HG03342 (cell line): Measurements from ENCODE around the gene ASPM.
"Not testable (repeated sequence)": the region's sequence is repeated elsewhere in the genome, so short reads cannot be mapped to it uniquely, and the experiment has no call there.

ENCODE experiments used
- ATAC-seq: cut with Tn5 transposase; IDR thresholded peaks from one replicate; pipeline ENCODE4 v1.9.1; 2021; ENCODE audit warnings: mild to moderate bottlenecking, moderate library complexity; ENCODE audit not compliant: unreplicated experiment

Gene ASPM

DNA sequence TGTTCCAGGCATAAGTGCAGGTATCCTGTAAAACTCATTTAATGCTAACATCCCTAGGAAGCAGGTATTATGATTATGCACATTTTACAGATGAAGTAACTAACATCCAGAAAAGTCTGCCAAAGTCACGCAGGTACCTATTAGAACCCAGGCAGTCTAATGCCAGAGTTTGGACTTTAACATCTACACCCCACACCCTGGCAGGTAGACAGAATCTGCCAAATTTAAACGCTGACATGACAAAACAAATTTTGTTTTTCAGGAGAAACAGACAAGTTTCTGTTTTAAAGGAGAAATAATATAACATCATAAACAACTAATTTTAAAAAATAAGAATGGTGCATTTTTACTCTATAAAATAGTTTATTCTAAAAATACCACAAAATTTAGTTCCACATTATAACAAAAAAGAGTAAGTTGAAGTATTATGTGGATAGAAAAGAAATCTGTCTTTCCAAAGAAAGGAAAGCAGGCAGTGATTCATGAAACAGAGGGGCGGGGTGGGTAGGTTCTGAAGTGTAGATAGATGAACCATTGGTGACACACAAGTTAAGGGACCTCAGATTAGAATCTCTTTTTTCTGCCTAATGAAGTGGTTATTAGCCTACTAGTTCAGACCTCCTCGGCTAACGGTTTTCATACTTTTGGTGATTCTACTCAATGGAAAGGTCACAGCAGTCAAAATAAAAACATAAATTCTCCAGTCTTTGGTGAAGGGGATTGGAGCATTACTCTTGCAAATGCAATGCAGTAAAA, 1.7 kb downstream of the ASPM start:
- ATAC-seq = no peak

DNA sequence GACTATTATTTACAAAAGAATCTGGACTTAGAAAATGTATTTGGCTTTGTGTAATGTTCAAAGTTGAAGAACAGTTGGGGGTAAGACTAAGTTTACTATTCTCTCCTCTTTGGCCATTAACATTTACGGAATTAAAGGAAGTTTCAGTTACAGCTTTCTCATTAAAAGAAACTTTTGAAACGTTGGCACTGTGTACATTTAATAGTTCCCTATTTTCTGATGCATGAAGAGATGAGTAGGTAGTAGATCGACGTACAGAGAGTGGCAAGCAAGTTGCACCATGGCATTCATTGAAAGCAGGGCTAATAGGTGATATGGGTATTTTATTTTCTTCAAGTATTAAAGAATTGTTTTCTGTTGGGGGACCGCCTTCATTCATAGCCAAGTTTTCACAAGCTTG, 3.2 kb downstream of the ASPM start:
- ATAC-seq = no peak

DNA sequence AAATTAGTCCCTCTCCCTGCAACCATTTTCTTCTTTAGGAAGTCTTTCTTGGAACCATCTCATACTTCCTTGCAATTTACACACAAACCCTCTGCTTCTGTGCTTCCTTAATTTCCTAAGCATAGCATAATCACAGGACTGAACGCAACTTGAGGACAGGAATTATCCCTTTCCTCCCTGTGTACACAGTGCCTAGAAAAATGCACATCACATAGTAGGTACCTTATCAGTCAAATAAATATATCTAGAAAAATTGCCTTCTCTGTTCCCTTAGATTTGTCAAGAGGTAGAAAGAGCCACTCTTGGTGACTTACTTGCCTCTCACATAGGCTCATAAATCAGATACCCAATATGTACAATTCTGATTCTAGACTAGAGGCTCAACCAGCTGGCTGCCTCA, 4.9 kb downstream of the ASPM start:
- ATAC-seq = no peak

DNA sequence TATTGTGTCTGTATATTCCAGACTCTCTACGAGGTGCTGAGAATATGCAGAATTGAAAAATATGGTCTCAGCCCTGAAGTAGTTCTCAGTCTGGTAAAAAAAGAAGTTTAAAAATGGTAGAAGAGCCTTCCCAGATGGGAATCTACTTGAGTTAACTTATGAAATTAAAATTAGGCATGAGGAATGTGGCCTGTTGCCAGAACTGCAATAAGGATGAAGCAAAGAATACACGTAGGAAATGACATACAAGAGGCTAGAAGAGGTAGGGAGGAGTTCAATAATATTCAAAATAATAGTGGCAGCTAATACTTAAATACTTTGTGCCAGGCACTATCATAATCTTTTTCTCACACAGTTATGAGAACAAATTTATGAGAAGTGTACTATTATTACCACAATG, 6.3 kb downstream of the ASPM start:
- no peak for ATAC-seq

DNA sequence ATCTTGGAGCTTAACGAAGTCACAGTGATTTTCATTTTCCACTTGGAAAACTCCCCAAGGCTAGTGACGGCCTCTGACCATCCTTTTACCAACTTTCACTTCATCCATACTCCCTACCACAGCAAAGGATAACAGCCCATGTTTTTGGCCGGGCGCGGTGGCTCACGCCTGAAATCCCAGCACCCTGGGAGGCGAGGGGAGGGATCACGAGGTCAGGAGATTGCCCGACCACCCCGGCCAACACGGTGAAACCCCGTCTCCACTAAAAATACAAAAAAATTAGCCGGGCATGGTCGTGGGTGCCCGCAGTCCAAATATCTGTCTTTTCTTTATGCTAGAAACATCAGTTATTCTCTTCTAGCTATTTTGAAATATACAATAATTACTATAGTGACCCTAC, 7.3 kb downstream of the ASPM start:
- no peak for ATAC-seq

DNA sequence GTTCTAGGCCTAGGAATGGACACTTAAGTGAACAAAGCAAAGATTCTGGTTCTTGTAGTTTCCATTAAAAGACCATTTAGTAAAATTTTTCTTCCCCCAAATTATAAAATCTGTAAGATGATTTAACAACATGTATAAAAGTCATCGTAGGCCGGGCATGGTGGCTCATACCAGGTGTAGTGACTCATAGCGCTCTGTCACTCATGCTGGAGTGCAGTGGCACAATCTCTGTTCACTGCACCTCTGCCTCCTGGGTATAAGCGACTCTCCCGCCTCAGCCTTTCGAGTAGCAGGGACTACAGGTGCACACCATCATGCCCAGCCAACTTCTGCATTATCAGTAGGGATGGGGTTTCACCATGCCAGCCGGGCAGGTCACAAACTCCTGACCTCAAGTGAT, 9.1 kb downstream of the ASPM start:
- ATAC-seq = no peak

DNA sequence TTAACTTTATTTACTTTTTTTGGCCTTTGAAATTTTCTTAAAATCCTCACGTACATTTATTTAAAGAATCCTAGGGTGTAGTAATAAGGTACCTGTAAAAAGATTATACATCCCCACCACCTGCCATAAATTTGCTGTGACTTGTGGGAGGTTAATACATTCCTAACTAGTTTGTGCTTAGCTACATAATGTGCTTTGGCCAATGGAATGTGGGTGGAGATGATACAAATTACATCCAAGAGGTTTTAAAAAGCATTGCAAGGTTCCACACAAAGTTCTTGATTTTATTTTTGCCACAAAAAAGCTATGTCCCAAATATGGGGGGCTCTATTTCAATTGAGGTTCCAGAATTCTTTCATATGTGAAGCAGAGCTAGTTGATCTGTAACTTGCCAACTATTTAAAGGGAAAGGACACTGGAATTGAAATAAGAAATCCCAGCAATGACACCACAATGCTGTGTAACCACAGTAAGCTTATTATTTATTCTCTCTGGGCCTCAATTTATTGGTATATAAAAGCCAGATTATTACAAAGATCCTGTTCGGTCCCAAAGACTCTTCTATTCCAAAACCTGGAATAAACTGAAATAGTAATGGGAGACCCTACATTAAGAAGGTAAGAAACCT, 15.7 kb downstream of the ASPM start:
- ATAC-seq = no peak

DNA sequence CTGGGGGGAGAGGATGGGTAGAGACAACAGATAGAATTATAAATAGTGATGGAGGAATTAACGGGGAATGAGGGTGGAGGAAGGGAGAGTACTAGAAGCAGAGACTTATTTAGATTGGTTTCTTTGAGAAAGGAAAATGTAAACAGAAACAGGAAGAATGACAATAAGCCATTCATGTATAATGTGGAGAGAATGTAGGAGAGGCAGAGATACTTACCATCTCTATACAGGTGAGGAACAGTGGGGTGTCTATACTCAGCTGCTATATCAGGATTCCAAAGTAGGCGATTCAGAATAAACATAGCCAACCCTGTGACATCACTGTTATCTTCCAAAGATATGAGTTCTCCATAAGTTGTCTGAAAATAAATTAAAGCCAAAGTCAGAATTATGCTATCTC, 16.8 kb downstream of the ASPM start:
- no peak for ATAC-seq

DNA sequence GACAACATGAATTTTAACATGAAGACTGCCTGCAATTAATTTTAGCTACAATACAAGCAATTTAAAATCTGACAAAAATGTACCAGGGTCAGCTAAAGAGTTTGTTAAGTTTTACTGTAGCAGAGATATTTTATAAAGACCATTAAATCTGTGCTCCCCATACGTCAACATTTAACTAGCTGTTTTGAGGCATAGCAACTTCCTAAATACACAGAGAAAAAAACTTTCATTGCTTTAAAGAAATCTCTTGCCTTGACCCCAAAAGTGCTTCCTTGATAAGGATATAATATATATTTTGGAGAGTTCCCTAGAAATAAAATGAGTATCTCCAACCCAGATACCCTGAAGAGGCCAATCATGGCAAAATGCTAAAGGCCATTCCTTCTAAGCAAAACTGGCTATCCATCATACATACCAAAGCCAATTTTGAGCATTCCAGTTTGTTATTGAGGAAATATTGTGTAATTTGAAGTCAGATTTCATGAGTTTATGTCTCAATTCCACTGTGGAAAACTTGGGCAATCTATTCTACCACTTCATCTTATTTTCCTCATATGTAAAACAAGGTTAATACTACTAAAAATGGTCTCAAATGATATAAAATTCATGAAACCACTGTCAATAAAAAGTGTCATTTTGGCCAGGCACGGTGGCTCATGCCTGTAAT, 19.1 kb downstream of the ASPM start:
- ATAC-seq = no peak

DNA sequence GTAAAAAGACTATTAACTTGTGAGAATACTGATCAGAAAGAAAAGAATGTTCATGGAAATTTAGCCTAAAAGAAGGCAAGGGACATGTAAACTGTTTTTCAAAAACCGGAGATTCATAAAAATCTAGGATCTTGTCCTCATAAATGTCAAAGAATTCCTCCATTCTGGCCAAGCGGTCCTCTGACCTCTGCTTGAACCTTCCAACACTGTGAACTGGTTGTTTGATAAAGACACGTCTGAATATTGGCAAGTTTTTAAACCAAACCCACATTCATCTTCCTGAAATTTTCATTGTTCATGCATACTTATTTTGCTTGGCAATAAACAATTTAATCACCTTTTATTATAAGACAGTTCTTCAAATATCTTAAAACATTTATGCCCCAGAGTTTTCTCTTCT, 19.8 kb downstream of the ASPM start:
- ATAC-seq = no peak

DNA sequence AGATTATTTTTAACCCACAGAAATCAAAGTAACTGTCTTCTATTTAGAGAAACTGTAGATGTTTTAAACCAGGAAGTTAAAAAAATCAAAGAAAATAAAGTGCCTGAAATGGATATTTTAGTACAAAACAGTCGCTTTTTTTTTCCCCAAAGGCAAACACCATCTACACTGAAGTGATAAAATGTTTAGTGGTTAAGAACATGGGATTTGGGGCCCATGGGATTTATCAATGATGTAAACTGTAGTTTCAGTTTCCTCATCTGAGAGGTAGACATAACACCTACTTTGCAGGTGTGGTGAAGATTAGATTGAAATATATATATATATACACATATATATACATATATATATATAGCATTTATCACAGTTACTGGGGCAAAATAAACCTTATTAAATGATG, 22.1 kb downstream of the ASPM start:
- ATAC-seq = no peak

DNA sequence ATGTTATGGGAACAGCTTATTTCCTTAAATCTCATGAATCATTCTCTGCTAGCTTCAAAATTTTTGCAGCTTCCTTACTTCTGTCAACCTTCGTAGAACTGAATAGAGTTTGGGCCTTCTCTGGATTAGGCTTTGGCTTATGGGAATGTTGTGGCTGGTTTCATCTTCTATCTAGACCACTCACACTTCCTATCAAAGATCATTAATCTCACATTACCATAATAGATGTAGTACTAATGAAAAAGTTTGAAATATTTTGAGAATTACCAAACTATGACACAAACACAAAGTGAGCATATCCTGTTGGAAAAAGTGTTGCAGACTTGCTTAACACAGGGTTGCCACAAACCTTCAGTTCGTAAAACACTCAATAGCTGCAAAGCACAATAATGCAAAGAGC, 30.3 kb downstream of the ASPM start:
- no peak for ATAC-seq

DNA sequence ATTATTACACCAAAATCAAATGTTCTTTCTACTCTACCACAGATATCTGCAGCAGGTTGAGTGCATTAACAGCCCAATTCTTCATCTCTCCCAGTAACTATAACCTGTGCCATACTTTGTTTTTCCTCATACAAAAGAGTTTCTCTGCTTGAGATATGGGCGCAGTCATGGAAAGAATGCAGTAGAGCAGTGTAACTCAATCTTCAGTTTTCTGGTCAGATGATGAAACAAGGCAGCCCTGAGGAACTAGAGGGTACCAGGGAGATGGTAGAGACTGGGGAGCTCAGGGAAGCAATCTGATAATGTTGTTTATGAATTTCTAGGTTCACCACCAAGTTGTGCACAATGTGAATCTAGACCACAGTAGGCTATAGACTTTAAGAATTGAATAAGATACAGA, 39.6 kb downstream of the ASPM start:
- ATAC-seq = no peak

DNA sequence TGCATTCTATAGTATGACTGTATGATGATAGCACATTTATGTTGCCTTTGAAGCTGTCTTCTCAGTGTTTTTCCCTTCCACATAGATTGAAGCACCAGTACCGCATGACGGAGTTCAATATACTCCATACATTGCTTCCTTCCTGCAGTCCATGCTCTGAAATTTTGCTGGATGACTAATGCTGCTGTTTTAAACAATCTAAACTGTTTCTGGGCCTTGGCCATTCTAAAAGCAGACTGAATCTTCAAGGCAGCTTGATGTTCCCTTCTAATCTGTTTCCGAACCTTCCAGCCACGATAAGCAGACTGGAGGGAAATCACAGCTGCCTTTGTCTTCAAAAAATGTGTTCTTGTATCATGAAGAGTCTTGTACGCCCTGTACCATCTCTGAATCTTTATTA, 43.2 kb downstream of the ASPM start:
- ATAC-seq = no peak

DNA sequence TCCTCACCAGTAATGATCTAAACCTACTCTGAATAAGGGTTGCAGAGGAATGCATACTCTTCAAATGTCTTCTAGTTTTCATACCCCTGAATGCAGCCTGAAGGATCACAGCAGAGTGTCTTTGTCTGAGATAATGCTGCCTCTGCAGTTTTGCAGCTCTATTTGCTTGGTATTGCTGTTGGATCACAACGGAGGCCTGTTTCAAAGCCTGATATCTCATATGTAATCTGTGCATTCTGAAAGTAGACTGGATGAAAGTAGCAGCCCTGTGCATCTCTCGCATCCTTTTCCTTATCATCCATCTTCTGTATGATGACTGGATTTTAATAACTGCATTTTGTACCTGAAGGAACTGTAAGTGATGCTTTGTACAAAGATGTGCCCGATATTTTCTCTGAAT, 44.5 kb downstream of the ASPM start:
- no peak for ATAC-seq

DNA sequence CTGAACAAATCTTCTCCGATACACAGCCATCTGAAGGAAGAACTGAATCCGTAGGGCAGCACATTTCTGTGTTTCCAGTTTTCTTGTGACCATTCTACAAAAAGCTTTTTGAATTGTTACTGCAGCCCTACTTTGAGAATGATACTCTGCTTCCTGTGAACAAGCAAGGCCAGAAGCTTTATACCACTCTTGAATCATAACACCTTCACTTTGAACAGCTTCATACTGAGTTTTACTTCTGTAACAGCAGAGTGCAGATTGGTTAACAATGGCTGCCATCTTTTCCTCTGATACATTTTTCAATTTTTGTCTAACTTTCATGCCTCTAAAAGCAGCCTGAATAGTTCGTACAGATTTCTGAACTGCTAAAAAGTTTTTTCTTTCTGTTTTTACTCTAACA, 45.8 kb downstream of the ASPM start:
- ATAC-seq = no peak

DNA sequence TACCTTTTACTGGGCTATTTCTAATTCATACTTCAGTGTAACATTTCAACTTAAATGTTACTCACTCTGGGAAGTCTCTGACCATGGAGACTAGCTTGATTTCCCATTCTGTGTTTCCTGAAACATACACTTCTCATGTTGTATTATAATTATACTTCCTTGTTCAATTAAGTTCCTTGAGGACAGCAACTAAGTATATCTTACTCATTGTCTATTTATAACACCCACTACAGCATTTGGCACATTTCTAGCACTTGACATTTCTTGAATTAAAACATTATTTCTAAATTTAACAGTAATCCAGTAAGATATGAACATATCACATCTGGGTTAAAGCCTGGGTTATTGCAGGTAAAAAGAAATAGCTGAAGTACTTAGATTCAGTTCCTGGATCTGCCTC, 47.0 kb downstream of the ASPM start:
- no peak for ATAC-seq

DNA sequence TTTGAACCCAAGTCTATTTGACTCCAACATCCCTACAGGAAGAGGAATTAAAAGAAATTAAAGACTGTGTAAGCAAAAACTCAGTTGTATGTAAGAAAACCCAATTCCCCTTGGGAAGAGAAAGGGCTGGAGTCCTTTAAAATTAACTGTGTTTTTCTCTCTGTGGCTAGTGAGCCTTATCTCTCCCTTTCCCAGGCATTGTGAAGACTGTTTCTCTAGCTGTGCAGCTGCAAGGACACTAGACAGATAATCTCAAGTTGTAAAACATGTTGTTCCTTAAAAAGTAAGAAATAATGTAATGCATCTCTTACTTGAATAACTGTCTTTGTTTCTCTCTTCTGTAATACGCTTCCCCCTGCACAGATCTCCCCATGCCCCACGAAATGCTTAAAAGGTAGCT, 49.5 kb downstream of the ASPM start:
- ATAC-seq = not testable (repeated sequence)

DNA sequence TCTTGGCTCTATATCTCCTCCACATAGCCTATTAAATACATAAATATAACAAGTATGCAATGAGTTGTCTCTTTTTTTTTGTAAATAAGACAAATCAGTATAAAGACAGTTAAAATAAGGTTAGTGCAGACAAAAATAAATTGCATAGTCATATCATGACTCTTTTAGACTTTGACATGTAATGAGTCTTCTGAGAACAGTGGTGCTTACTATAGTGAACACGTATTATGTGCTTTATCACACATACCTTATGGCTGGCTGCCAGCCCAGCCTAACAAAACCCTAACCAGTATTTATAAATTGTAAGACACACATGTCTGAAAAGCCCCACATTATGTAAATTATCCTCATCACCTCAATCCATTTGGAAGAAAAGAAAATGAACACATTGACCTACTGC, 50.3 kb downstream of the ASPM start:
- peak; percentile 41 for ATAC-seq

DNA sequence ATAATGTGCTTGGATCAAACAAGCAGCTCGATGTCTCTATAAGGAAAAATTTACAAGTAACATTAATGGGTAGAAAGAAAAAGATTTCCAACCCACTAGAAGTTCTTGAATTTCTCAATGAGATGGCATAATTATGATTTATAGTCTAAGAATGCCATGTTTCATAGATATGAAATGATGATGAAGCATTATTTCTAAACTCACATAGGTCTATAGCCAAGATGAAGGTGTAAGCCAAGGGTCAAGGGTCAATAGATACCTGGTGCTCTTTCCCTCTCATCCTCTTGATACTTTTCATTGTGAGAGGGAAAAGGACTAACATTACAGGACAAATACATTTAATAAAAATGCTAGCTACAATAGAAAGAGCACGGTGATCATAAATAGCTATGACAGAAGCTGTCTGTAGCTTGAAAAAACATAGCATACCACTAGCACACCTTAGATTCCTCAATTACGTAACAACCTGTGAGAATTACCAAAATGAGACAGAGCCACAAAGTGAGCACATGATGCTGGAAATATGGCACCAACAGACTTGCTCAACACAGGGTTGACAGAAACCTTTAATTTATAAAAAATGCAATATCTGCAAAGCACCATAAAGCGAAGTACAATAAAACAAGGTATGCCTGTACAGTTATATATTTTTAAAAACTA, 53.1 kb downstream of the ASPM start:
- no peak for ATAC-seq

DNA sequence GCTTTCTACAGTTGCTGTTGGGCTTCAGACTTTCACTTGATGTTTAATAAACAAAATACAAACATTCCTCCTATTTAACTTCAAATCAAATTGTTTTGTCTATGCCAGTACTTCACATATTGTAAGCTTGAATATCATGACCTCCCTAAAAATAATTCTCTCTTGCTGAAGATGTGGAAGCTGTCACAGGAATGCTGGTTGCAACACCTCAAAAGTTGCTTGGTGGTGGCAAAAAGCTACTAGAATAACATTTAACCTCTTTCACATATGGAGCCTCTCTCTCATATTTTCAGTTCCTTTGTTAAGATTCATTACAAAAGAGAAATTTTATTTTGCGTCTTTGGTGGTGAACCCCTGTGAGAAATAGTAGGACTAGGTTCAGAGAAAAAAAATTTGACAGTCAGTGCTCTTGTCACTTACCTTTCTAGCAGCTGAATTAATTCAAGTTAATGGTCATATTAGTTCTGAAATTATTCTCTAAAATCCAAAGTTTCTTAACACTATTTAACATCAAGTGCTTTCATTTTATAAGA, 53.9 kb downstream of the ASPM start:
- ATAC-seq = no peak

DNA sequence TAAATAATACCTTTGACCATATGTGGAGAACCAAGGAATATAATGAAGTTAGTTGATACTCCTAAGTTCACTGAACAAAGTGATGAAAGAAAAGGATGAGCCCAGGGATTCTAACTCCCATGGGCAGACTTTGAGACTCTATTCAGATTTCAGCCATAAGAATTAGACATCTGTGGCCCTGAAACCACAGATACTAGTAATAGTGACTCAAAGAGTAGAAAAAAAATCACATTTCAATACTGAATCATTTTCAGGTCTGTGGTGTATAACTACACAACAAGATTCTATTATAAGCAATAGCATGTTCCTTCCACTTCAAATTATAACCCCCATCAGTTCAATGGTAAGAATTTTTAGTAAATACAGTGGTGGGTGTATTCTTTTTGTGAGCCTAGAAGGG, 63.0 kb downstream of the ASPM start:
- no peak for ATAC-seq
